HG02943 (cell line): ENCODE data around the gene WDR53.
A peak's percentile ranks its signal among the peaks of the same experiment; 100 is the strongest.
"Not testable (repeated sequence)": the region's sequence is repeated elsewhere in the genome, so short reads cannot be mapped to it uniquely, and the experiment has no call there.

Experiments used
- ATAC-seq: cut with Tn5 transposase; IDR thresholded peaks from one replicate; pipeline ENCODE4 v1.9.1; 2021; ENCODE audit warnings: mild to moderate bottlenecking, low read depth, moderate library complexity; ENCODE audit not compliant: unreplicated experiment

The WDR53 gene

GRCh38 chr3:196563721-196564225 is 4.6 kb downstream of the WDR53 start:
- no peak for ATAC-seq

- ATAC-seq: no peak
These were observed 8.5 kb downstream of the WDR53 start for GRCh38 chr3:196559826-196560225.

DNA sequence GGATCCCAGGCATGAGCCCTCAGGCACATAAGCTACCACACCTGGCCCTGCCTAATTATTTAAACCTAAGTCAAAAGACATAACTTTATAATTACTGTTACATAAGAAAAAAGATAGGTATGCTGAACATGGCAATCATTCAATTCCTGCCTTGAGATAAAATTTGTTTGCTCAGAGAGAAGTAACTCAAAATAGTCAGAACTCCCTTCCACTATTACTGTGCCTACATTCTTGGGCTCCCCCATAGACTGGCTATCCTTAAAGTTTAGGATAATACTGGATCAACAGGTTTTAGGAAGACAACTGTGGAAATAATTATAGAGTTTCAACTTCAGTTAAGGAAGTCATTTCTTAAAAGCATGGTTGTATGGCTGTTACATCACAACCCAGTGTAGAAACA is 9.9 kb downstream of the WDR53 start:
- no peak for ATAC-seq

DNA sequence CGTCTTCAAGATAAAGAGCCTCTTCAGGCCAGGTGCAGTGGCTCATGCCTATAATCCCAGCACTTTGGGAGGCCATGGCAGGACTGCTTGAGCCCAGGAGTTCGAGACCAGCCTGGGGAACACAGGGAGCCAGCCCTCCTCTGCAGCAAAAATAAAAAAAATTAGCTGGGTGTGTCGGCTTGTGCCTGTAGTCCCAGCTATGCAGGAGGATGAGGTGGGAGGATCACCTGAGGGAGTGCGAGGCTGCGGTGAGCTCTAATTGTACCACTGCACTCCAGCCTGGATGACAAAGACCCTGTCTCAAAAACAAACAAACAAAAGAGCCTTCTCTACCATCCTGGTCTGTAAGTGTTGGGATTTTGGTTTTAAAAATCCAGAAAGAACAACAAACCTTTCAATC is 11.1 kb downstream of the WDR53 start:
- ATAC-seq: no peak

DNA sequence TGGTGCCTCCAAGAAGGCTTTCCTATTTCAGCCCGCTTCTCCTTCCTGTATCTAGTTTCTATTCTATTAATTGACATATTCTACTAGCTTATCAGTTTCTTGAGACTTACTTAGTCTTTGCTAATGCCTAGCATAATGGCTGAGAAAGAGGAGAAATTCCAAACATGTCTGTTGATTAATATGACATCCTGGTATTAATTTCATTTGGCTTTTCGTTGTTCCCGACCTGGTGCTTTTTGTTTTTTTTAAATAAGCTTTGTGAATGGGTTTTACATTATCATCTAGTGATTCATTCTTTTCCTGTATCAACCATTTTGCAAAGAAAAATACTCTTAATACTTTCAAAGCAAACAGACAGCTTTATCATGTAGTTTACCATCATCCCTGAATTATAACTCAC is 13.1 kb downstream of the WDR53 start:
- no peak for ATAC-seq

DNA sequence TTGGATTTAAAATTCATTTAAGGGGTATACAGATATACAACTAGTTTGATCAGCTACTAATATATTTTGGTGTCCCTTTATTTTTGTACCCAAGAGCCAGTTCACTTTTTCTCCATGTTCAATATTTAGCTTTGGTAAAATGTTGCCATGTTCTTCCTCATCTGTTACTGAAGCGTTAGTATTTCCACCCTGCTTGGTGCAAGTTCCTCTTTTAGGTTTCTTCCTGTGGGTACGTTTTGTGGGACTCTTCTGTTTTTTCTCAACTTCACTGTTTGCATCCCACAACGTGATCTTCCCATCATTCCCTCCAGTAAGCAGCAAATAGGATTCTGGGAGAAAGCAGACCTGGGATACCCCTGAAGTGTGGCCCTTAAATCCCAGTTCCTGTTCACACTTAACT is 14.1 kb downstream of the WDR53 start:
- no peak for ATAC-seq

- no peak for ATAC-seq
These were observed 14.8 kb downstream of the WDR53 start for GRCh38 chr3:196553551-196553950.

GRCh38 chr3:196552253-196552652 is 16.1 kb downstream of the WDR53 start:
- ATAC-seq: no peak

DNA sequence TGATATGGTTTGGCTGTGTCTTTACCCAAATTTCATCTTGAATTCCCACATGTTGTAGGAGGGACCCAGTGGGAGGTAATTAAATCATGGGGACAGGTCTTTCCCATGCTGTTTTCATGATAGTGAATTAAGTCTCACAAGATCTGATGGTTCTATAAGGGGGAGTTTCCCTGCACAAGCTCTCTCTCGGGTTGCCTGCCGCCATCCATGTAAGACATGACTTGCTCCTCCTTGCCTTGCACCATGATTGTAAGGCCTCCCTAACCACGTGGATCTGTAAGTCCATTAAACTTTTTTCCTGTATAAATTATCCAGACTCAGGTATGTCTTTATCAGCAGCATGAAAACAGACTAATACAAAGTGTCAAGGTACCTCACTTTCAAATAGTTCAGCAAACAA is 18.2 kb downstream of the WDR53 start:
- not testable (repeated sequence) for ATAC-seq

GRCh38 chr3:196549312-196549711 is 19.0 kb downstream of the WDR53 start:
- ATAC-seq: not testable (repeated sequence)

- ATAC-seq: no peak
These were observed 21.3 kb downstream of the WDR53 start for GRCh38 chr3:196547067-196547466.

GRCh38 chr3:196546537-196546936 is 21.8 kb downstream of the WDR53 start:
- no peak for ATAC-seq

DNA sequence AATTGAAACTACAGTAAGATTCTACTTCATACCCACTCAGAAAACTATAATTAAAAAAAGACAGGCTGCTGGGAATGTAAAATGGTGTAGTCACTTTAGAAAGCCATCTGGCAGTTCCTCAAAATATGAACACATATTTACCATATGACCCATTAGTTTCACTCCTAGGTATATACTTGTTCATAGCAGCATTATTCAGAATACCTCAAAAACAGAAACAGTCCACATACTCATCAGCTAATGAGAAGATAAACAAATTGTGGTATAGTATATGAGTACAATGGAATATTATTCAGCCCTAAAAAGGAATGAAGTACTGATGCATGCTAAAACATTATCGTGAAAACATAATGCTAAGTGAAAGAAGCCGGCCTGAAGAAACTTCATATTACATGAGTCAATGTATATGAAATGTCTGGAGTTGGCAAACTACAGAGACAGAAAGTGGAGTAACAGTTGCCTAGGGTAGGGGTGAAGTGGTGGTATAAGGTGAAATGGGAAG is 23.8 kb downstream of the WDR53 start:
- ATAC-seq: no peak

GRCh38 chr3:196541684-196542445 is 26.5 kb downstream of the WDR53 start:
- ATAC-seq: no peak

DNA sequence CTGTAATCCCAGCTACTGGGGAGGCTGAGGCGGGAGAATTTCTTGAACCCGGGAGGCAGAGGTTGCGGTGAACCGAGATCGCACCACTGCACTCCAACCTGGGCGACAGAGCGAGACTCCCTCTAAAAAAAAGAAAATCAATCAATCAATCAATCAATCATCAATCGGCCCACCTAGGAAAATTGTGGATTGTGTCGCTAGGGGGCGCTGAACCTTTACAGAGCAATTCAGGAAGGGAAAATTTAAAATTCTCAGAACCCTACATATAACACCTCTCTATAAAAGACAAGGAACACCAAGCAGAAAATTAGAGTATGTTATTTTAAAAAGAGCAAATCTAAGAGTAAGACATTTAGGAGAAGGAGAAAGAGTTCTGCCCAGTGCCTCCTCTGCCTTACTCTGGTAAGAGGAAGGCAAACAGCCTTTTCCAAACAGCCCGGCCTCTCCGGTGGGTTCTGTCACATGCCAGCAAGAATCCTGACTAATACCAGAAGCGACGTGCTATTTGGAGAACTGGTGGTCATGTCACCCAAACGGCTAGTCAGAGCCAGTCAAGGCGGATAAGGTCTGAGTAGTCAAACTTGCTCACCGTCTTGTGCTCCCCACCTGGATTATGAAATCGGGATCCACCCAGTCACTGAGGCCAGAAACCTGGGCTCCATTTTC is 30.9 kb downstream of the WDR53 start:
- ATAC-seq: no peak

DNA sequence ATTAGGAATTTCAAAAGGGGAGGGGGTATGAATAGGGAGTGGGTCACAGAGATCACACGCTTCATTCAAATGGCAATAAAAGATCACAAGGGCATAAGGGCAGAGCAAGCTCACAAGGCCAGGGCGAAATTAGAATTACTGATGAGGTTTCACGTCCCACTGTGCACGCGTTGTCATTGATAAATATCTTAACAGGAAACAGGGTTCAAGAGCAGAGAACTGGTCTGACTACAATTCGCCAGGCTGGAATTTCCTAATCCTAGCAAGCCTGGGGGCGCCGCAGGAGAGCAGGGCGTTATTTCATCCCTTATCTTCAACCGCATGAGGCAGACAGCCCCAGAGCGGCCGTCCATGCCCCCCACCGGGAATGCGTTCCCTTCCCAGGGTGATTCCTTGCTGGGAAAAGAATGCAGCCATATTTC is 35.1 kb downstream of the WDR53 start:
- ATAC-seq: no peak

DNA sequence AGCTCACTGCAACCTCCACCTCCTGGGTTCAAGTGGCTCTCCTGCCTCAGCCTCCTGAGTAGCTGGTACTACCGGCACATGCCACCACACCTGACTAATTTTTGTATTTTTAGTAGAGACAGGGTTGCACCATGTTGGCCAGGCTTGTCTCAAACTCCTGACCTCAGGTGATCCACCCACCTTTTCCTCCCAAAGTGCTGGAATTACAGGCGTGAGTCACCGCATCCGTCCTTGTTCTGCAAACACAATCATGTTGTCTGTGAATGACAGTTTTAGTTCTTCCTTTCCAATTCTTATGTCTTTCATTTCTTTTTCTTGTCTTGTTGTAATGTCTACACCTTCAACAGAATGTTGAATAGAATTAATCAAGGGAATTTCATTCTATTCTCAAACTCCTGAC is 36.9 kb downstream of the WDR53 start:
- ATAC-seq: no peak

DNA sequence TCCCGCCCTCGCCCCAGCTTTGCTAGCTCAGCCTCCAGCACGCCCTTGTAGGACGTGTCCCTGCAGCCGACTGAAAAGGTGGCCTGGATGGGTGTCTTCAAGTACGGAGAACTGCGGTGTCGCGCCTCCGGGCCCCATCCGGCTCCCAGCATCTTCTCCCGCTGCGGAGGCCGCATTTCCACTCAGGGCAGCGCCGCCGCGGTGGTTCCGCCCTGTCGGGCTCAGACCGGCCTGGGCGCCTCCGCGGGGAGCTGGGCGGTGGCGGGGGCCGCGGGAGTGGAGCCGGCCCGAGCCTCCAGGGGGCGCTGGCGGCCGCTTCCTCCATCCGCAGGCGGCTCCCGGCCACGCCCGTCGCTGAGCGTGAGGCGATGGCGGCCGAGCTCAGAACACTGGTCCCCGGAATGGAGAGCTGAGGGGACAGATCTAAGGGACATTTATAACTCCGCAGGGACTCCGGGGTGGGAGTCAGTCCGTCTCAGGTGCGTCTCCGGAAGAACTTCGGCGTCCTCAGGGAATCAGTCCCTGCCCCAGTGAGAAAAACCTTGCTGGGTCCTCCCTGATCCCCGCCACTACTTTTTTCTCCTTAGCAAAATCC is 39.6 kb downstream of the WDR53 start:
- peak; percentile 60 for ATAC-seq

DNA sequence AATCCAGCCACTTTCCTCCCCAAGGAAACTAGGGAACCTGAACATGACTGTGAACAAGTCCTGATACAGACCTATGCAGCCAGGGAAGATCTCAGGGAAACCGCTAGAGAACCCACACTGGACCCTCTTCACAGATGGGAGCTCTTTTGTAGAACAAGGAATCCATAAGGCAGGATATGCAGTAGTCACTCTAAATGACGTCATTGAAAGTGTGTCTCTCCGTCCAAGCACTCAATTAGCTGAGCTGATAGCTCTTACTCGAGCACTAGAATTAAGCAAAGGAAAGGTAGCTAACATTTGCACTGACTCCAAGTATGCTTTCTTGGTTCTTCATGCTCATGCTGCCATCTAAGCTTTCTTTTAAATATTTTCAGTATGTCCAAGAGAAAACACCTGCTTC is 43.2 kb downstream of the WDR53 start:
- no peak for ATAC-seq

- no peak for ATAC-seq
These were observed 43.8 kb downstream of the WDR53 start for GRCh38 chr3:196524527-196524926.

DNA sequence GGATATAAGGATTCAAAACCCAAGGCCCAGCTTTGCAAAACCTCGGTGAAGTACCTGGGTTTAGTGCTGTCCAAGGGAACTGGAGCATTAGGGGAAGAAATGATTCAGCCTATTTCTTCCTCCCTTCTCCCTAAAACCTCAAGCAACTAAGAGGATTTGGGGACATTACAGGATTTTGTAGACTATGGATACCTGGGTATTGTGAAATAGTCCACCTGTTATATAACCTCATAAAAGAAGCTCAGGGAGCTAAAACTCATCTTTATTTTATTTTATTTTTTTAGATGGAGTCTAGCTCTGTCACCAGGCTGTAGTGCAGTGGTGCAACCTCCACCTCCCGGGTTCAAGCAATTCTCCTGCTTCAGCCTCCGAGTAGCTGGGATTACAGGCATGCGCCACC is 44.5 kb downstream of the WDR53 start:
- no peak for ATAC-seq
